Ovary (tissue), 3 donors: Measurements from ENCODE around the gene GPA33.

ENCODE experiments used
- CTCF ChIP-seq, 3 donors: fragments of 450-650 bp in 2 of 3; fragments of 200-600 bp in 1 of 3; IDR thresholded peaks; one replicate each; pipeline versions ENCODE4 v1.5.1 to v1.8.0; 2016 to 2022; ENCODE audit warnings: antibody characterized with exemption in 3 of 3, mild to moderate bottlenecking in 1 of 3
- POLR2A ChIP-seq: fragments of 450-650 bp; IDR thresholded peaks from one replicate; pipeline ENCODE4 v1.6.1; 2017; ENCODE audit warnings: antibody characterized with exemption, mild to moderate bottlenecking, moderate library complexity
- donor health status: DM: no; HTN: no; CAD: no.

- TF ChIP-seq CTCF (IDR thresholded peaks at IDR 0.05), result no peak
- no peak for TF ChIP-seq POLR2A
Measured at GRCh38 chr1:167051907-167052306, 38.3 kb downstream of the GPA33 start.
